Measurements from ENCODE around the gene MTSS2.

MTSS2 gene, protein sequence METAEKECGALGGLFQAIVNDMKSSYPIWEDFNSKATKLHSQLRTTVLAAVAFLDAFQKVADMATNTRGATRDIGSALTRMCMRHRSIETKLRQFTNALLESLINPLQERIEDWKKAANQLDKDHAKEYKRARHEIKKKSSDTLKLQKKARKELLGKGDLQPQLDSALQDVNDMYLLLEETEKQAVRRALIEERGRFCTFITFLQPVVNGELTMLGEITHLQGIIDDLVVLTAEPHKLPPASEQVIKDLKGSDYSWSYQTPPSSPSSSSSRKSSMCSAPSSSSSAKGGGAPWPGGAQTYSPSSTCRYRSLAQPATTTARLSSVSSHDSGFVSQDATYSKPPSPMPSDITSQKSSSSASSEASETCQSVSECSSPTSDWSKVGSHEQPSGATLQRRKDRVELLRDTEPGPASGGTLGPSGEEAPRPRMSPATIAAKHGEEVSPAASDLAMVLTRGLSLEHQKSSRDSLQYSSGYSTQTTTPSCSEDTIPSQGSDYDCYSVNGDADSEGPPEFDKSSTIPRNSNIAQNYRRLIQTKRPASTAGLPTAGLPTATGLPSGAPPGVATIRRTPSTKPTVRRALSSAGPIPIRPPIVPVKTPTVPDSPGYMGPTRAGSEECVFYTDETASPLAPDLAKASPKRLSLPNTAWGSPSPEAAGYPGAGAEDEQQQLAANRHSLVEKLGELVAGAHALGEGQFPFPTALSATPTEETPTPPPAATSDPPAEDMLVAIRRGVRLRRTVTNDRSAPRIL

DNA sequence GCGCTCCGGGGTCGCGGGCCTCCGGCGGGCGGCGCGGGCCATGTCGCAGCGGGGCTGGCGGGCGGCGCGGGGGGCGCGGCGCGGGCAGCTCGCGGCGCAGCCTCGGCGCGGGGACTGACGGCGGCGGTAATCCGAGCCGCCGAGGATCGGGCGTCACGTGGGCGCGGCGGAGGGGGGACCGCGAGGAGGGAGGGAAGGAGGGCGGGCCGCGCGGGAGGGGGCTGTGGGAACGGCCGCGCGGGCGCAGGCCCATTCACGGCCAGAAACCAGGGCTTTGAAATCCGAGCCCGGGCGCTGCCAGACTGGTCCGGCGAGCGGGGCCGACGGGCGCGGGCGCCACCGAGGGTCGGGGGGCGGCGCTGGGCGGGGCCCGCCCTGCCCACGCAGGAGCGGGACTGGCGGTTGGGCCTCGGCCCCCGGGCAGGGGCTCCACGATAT lies at the start of gene MTSS2:
TSS of gene MTSS2 (minus strand) at position 116 of the 438 bp plus-strand sequence. CDS start 262 bp downstream, outside the sequence.
- DNase-seq (ENCODE audit: low read depth): no peak

DNA sequence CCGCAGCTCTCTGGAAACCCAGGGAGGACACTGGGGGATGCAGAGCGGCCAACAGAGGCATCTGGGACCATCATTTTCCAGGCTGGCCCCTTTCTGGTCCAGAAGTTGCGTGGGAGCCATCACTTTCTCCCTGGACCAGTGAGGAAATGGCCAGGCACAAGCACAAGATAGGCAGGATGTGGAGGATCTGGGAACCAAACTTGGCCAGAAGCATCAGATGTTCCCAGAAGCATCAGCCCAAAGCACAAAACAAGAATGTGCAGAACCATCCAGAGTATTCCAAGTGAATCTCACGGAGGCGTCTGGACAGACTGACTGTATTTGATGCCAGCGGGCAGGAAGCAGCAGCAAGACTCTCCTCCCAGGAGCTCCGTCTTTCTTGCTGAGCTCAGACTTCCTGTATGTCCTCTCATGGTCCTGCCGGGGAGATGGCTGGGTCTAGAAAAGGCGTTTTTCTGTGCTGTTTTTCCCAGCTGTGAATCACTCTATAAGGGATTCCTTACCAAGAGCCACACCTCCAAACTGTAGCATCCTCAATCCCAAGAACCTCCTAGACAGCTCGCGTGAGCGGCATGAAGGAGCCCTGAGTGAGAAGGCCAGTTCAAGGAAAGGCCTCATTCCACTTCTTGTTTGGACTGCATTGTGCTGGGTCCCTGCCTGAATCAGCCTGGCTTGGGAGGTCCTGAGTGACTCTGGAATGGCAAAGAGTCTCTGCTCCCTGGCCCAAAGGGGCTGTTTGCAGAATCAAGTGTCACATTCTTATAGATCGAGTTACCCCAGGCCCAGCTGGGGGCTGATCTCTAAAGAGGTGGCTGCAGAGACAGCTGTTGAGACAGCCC lies 49.5 kb upstream of the MTSS2 start:
- DNase-seq (ENCODE audit: low read depth): no peak

DNA sequence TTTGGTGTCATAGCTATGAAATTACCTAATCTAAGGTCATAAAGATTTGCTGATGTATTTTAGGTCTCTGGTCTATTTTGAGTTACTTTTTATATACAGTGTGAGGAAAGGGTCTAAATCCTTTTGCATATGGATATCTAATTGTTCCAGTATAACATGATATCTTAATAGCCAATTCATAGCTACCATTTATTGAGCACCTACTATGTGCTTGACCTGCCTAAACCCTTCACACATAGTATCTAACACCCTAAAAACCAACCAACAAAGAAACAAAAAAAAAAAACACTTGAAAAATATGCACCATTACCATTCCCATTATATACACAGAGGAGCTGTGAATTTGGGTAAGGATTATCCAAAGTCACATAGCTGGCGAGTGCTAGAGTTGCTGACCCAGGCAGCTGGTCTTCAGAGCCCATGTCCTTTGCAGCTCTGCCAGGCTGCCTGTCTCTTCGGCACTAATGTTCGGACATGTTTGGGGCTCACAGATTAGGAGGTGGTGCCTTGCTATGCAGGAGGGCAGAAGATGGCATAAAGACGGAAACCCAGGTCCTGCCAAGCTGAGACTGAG lies 48.8 kb upstream of the MTSS2 start:
- DNase-seq (ENCODE audit: low read depth): no peak

DNA sequence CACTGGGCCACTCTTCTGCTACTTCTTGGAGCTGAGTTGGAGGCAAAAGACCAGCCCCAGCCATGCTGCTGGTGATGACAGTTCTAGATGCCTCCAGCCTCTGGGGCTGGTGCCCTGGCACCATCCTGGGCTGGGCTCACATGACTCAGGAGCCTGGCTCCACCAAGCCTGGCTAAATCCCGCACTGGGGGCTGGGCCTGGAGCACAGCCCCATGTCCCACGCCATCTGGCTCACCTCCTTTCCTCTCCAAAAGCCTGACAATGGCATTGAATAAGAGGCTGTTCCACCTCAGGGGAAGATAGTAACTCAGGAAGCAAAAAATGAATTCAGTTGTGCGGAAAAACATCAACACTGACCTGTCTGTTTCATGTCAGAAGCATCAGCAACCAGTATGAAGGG lies 45.1 kb upstream of the MTSS2 start:
- no peak for DNase-seq (ENCODE audit: low read depth)

DNA sequence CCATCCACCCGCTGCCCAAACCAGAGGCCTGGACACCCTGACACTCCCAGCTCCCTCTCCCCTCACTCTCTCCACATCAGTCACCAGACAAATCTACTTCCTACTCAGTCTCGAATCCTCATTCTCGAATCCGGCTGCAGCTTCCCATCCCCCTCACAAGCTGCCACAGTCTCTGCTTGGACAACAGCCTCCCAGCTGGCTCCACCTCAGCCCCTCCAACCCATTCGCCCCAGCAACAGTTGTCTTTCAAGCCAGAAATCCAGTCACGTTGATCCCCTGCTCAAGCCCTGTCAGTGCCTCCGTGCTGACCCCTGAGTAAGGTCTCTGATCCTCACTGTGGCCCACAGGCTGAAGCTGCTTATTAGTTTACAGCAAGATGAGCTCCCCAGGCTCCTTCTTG lies 44.2 kb upstream of the MTSS2 start:
- DNase-seq (ENCODE audit: low read depth): no peak

DNA sequence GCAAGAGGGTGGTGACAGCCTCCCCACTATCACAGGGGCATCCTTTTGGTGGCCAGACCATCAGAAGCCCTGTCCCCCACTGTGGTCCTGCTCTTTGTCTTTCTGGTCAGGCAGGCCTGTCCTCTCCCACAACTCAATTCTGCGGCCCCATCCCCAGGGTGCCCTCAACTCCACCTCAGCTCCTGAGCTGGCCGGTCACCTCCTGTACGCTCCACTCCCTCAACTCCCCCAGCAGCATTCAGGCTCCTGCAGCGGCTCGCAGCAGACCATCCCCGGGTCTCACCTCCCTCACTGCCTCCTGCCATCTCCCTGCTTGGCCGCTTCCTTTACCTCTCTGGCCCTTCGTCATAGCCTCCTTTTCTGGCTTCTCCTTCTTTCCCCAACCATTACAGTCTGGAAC lies 43.4 kb upstream of the MTSS2 start:
- no peak for DNase-seq (ENCODE audit: low read depth)

DNA sequence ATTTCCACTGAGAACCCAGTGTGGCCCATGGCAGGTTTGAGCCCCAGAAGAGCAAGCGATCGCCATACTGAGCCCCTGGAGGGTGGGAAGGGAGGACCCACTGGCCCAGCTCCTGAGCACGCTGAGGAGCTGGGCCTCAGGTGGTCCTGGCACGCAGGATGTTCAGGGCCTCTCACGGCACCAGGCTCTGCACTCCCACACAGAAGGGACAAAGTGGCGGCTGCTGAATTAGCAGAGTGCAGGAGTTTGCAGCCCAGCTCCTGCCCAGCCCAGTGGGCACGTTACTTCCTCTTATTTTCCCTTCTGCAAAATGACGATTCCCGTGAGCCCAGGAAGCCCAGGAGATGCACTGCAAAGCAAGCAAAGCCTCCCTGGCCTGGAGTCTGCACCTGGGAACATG lies 42.3 kb upstream of the MTSS2 start:
- no peak for DNase-seq (ENCODE audit: low read depth)

DNA sequence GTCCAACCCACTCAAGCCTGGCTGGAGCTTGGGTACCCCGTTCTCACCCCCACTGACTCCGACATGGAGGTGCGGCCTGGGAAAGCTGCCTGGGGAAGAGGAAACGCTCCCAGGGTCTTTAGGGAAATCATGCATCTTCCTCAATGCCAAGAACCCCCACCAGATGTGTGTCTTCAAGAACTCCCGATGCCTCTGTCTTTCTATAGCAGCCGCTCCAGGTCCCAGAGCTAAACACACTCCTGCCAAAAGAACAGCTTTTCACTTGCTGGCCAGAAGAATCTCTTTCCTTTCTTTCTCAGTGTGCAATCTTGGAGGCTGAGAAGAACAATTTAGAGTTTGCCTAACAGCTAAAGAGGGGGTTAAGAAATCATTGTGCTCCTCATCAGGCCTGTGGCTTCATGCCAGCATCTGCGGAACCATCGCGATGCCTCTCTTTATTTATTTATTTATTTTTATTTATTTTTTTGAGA lies 41.1 kb upstream of the MTSS2 start:
- no peak for DNase-seq (ENCODE audit: low read depth)

DNA sequence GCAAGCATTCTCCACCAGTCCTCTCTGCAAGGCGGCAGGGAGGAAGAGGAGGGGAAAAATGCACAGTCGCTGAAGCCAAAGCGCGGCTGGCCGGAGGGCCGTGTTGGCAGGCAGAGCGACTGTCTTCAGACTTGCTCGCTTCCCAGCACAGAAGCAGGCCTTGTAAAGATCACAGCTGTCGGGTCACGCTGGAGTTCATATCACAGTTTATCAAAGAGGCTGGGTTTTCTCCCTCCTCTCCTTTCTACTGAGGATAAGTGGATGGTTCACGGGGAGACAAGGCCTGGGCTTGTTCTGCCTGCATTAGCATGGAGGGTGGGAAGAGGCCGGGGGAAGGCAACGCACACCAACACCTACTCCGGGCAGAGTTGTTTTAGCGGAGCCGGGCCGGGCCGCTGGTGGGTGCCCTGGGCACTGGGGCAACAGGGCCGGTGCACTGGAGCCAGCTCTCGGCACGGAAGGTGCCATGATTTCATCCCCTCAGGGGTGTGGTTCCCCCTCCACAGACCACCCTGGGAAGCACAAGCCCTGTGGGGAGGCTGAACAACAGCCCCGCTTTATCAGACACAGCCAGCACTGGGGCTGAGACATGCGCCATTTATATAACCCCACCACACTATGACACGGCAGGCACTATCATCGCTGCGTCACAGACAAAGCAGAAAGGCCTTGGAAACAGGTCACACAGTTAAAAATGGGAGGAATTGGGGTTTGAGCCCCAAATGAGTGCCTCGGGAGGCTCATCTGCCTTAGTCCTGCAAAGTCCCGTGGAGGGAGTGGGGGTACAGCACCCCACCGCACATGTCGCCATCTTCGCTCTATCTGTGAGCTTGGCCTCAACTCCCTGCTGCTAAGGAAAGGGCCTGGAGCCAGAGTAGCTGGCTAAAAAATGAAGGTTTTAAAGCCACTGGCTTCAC lies 40.3 kb upstream of the MTSS2 start:
- no peak for DNase-seq (ENCODE audit: low read depth)

DNA sequence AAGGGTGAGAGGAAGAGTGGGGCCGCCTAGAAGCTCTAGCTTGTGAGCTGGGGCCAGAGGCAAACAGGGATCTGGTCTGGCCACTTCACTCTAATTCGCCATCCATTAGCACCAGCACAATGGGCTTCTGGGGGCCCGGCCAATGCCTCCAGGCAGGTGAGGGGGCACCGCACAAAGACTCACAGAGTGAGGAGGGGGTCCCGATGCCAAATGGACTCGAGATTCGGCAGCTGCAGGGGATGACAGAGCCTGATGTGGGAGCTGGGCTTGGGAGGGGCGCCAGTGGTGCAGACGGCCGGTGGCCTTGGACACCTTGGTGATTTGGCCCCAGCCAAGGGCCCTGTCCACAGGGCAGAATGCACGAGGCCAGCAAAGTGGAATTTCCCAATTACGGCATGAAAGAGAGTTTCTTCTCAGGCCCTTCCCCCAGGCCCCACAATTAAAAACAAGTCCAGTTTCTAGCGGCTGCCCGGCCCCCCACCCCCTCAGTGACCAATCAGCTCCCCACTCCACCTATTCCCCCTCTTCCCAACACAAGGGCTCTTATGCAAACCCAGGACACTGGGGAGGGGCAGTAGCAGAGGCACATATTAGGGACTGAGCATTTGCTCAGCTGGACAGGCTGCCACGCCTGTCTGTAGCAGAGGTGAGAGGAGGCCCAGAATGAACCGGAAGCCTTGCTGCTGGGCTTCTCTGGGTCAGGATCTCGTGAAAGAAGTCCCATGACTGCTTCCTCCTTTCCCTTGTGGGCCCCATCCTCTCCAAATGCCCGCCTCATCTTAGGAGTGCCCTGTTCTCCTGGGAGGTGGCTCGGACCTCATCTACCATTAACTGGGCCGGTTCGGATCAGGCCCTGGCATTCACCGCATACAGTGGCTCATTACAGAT lies 39.4 kb upstream of the MTSS2 start:
- no peak for DNase-seq (ENCODE audit: low read depth)

DNA sequence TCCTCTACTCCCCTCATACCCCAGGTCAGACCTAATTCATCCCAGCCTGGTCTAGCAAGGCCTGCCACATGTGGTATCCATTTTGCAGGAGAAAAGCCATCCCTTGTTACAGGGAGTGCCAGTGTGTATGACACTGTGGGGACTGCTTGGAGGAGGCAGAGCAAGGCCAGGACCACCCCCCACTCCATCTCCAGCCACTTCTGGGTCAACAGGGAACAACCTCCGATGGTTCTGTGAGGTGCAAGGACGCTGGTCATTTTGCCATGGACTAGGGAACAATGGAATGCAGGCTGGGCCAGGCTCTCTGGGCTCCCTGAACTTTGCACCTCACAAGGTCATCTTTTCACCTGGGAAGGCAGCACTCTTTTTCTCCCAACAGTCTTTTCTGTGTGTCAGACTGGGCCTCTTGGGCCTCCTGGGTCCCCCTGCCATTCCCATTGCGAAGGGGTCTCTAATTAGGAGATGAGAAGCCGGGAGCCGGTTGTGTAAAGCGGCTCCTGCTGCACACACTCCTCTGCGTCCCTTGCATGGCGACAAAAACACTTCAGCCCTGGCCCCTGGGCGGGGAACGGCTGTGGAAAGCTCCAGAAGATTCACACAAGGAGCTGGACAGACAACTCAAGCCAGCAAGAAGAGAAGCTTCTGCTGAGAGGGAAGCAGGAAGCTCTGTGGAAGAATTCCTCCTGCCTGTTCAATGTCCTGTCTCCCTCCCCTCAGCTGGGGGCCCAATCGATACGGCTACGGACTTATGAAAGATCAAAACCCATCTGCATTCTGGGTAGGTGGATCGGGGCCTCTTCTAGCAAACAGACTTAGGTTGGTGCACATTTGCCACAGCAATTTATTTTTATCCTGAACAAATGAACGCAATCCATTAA lies 38.5 kb upstream of the MTSS2 start:
- DNase-seq (ENCODE audit: low read depth): no peak

DNA sequence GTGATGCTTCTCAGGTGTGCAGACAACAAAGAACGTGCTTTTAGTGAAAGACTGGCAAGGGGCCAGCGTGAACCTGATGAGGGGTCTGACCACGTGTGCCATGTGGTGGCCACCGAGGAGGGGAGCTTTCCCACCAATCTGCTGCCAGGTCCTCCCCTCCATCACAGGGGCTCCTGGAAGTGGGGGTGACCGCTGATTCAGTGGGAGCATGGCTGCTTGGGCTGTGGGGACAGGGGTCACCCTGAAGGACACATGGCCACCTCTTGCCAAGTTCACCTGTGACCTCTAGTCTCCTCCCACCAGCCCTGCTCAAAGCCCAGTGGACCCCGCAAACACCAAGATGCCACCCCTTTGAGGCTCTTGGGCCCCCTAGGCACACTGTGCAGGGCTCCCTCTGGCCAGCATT lies 37.9 kb upstream of the MTSS2 start:
- DNase-seq (ENCODE audit: low read depth): no peak

DNA sequence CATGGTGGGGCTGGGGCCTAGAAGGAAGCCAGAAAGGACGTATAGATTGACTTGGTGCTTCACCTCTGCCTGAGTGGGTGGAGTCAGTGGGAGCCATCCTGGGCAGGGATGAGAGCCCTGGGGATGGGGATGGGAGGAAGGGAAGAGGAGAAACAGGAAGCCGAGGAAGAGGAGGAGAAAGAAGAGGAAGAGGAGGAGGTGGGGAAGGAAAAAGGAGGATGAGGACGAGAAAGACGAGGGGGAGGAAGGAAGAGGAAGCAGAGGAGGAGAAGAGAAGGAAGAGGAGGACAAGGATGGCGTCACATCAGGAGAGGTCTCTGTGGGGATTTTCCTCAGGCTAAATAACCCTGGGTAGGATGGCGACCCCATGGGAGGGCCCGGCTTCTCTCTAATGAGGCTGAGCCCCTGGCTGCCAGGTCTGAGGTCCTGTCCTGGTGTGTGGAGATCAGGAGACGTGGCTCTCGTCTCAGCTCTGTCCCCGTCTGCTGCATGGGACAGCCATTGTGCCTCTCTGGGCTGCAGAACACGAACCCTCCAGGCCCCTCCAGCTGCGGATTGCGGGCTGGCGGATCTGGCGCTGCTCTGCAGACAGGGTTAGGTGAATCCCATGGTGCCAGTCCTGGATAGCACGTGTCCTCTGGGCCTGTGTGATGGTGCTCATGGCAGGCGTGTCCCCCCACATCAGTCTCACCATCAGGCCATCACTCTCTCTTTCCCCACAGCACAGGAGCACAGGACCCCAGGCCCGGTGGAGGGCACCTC lies 35.5 kb upstream of the MTSS2 start:
- DNase-seq (ENCODE audit: low read depth): no peak

DNA sequence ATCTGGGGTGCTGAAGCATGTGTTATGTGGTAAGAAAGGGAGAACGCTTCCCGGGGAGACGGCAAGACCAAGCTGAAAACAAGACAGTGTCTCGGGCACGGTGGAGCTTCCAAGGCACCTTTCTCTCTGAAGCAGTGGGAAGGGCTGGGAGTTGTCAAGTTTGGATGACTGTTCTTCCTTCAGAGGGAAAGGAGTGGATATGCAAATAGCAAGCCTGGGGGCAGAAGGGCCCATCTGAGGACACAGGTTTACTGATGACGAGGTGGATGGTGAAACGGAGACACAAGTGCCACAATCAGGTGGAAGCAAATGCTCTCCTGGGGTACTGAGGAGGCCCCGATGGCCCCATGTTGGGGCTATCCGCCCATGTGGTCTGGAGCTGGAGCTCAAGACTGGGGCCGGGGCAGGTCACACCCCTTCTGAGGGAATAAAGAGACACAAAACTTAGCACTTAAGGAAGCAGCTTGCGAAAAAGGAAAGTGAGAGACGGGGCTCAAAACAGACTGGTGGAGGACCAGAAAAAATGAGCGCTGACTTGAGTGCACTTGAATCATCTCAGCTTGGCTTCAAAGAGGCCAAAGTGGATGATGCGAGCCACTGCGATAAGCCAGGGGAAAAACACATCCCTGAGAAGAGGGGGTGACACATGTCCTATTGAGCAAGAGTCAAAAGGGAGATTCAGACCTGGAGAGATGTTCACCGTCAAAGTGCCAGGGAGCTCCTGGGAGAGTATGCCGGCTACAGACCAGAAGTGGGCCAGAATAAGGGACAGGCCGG lies 34.8 kb upstream of the MTSS2 start:
- no peak for DNase-seq (ENCODE audit: low read depth)

DNA sequence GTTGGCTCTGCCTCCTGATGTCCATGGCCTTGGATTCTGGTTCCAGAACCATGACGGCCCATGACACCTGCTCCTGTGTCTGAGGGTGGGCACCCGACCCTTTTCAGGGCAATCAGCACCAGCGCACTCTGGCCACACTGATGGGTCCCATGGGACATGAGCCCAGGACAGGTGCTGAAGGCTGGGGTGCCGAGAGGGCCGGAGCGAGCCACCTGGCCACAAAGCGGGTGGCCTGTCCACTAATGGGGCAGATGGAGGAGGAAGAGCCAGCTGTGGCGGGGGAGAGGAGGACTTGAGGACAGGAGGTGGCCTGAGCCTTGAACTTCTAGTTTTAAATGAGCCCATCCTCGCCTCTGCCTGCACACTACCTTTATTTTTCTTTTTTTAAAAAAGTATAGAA lies 31.2 kb upstream of the MTSS2 start:
- no peak for DNase-seq (ENCODE audit: low read depth)

DNA sequence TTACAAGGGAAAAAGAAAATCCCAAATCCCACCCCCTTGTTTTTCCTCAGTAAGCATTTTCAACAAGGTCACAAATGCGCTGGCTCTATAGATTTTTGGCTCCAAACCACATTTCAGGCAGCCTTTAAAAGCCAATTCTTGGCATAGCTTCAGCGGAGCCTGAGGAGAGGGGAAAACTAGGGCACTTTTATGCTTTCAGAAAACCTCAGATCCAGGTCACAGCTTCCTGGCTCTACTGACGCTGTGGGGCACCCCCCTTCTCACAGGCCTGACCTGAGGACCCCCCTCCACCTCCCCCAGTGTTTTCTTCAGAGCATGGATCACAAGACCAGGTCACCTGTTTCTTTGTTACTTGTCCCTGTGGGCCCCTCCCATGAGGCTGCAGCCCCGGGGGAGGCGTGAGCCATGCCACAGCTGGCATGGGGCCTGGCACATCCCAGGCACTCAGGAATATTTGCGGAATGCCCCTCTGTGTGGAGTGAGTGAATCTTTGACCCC lies 30.1 kb upstream of the MTSS2 start:
- no peak for DNase-seq (ENCODE audit: low read depth)

All from T-helper 22 cell (primary cell).